GM12873 (cell line): Measurements from ENCODE around the gene TRAPPC2.

Source experiments
- TF ChIP-seq, protein P1 (sequence below): IDR thresholded peaks from 2 replicates; pipeline ENCODE4 v1.5.1; 2012; ENCODE audit warnings: low read depth, mild to moderate bottlenecking, moderate library complexity, low read length, control low read depth; ENCODE audit not compliant: insufficient read depth; ENCODE audit errors: missing control alignments

TRAPPC2 gene

DNA sequence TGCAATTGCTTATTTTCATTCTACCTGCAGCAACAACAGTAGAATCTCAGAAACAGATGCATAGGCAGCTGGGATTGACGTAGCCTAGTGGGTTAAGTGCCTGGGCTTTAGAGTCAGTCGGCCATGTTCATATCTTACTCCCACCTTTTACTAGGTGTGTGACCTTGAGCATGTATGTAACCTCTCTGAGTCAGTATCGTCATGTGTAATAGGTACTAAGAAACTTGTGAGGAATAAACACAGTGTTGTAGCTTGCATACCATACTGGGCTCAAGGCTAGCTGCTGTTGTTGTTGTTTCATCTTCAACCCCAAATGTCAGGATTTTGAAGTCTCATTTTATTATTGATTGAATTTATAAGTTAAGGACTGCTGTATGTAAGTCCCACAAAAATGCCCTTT is 31.3 kb downstream of the TRAPPC2 start:
- TF ChIP-seq, protein P1, sequence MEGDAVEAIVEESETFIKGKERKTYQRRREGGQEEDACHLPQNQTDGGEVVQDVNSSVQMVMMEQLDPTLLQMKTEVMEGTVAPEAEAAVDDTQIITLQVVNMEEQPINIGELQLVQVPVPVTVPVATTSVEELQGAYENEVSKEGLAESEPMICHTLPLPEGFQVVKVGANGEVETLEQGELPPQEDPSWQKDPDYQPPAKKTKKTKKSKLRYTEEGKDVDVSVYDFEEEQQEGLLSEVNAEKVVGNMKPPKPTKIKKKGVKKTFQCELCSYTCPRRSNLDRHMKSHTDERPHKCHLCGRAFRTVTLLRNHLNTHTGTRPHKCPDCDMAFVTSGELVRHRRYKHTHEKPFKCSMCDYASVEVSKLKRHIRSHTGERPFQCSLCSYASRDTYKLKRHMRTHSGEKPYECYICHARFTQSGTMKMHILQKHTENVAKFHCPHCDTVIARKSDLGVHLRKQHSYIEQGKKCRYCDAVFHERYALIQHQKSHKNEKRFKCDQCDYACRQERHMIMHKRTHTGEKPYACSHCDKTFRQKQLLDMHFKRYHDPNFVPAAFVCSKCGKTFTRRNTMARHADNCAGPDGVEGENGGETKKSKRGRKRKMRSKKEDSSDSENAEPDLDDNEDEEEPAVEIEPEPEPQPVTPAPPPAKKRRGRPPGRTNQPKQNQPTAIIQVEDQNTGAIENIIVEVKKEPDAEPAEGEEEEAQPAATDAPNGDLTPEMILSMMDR = no peak

DNA sequence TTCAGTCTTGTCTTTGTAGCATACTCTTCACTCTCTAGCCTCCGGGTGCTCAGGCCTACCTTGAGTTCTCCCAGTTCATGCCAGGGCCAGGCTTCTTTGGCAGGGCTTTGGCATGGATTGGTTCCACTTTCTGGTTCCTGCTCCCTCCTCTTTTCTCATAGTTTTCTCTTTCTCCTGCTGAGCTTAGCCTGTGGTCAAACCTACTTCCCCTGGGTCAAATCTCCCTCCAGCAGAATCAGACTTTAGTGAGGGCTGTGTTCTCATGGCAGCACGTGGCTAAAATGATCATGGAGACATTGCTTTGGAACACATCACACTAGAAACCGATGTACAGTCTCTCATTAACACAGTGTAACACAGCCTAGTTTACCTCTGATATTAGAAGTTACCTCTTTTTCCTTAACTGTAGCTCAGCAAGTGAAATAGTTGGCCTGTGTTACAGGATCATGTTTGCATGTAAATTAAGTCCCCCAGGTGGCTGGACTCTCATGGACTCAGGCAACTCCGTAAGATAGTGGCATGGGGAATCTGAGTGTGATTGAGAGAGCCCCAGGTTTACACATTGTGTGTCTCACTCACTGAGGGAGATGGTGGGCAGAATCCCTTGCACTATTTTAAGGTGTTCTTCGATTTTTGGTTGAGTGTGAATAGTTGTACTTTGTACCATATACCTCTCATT is 32.2 kb downstream of the TRAPPC2 start:
- TF ChIP-seq, protein P1 = no peak

DNA sequence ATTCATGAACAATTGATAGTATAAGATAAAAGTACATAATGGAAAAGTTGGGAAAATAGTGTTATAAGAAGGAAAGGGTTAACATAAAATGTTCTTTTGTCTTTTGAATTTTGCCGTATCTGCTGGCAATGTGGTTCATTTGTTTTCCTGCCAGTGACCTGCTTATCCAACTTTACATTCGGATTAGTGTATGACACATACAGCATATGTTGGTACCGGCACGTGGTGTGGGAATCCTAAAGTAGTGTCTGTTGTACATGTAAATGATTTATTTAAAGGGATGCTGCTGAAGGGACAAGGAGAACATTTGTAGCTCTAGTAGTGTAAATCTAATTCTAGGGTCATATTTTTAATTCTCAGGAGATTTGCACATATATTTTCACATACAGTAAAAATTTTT is 34.0 kb downstream of the TRAPPC2 start:
- TF ChIP-seq, protein P1 = no peak

DNA sequence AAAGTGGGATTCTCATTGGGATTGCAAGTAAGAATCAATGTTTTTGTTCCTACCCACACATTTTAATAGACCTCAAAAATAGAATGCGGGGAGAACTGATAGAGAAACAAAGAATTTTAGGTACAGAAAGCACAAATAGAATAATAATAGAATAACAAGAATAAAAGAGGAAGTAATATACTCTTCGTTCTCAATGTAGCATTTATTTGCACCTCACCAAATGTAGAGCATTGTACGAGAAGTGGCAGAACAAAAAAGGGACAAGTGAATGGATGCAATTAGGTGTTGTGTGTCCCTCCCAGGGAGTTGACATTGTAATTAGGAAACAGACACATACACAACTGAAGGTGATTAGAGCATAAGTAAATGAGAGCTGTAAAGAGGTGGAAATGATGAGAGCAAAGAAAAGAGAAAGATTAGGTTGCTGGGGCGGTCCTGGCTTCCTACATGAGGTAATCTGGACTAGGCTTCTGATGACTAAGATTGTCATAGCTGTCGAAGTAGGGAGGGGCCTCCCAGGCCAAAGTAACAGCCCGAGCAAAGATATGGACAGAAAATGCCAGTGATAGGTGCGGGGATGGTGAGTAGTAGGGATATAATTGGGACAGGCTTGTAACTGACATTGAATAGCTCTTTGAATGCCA is 35.1 kb downstream of the TRAPPC2 start:
- TF ChIP-seq, protein P1 = no peak

DNA sequence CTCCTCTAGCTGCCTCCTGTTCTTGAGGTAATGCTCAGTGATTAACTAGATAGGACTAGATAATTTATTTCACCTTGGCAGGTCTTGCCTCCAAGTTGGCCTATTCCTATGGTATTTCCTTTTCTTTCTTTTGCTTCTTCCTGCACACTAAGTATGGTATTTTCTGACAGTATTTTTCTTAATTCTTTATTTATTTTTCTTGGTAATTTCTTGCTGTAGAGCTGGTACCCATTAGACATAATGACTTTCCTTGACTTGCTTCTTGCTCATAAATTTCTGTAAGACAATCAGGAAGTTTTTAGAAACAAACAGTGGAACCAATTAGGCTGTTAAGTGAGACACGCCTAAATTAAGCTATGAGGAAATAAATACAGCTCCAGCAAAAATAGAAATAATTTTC is 36.0 kb downstream of the TRAPPC2 start:
- TF ChIP-seq, protein P1 = no peak

DNA sequence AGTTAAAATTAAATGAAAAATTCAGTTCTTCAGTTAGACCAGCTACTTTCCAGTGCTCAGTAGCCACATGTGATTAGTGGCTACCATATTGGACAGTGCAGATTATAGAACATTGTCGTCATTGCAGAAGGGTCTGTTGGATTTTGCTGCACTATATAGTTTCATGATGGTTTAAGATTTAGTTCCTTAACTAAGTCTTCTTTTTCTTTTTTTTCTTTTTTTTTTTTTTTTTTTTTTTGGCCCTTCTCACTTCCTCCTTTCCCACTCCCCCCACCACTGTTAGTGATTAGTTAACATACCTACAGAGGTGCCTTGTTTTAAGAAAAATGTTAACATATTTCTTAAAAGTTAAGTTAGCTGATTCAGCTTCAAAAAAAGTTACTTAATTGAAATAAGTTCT is 36.4 kb downstream of the TRAPPC2 start:
- TF ChIP-seq, protein P1 = no peak

DNA sequence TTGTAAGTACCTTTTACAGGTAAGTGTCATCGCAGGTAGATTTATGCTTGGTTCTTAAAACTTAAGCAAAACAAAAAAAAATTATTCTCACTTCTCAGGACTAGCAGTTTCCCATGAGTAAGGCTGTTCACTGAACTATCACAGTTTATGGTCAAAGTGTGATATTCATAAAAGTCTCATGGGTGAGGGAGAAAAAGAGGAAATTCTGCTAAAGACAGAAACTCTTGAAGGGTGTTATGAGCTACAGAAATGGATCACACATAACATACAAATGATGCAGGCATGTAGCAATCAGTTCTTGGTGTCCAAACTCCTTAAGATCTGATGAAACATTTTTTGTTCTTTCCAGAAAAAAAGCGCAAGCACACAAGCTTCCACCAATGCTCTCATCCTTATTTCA is 37.0 kb downstream of the TRAPPC2 start:
- TF ChIP-seq, protein P1 = no peak
